SK-N-SH (cell line): ENCODE measurements around the gene MAEA.

Experiments used
- CTCF ChIP-seq: fragments of 200-600 bp; sonication (generic); IDR thresholded peaks from 2 replicates; pipeline ENCODE4 v1.6.1; 2017; ENCODE audit warnings: antibody characterized with exemption, mild to moderate bottlenecking, moderate library complexity
- PBX3 ChIP-seq: IDR thresholded peaks from 2 replicates; pipeline ENCODE4; 2012
- REST ChIP-seq: IDR thresholded peaks from 2 replicates; pipeline ENCODE4 v1.6.1; 2012; ENCODE audit warnings: mild to moderate bottlenecking, low read depth, low read length, moderate library complexity
- TAF1 ChIP-seq: IDR thresholded peaks from 2 replicates; pipeline ENCODE4 v1.6.1; 2012; ENCODE audit warnings: low read depth, mild to moderate bottlenecking, low read length, moderate library complexity, borderline replicate concordance

GRCh38 chr4:1242506-1243450 is 46.9 kb upstream of the MAEA start:
- TF ChIP-seq REST: no peak
- no peak for TF ChIP-seq TAF1
- TF ChIP-seq CTCF: no peak
- no peak for TF ChIP-seq PBX3
